Activated CD8-positive, alpha-beta memory T cell treated with anti-CD3 and anti-CD28 coated beads, Interleukin-2, amount 50 U/mL, for 4 hours (primary cell): ENCODE data around the gene CNOT1.

Experiments
- DNase-seq: peaks from one replicate; pipeline ENCODE4 v3.0.0-alpha.2; 2020

The CNOT1 gene

GRCh38 chr16:58515125-58515870 is 114.3 kb downstream of the CNOT1 start, which contains the start of gene SETD6:
TSS of gene SETD6 (plus strand) at chr16:58515517. CDS start at chr16:58515538, 21 bp downstream.
- peak; percentile 75 for DNase-seq

GRCh38 chr16:58513874-58514273 is 115.8 kb downstream of the CNOT1 start:
- no peak for DNase-seq

- DNase-seq: peak; percentile 87
These were observed 117.5 kb downstream of the CNOT1 start for GRCh38 chr16:58511933-58512815.

- no peak for DNase-seq
These were observed 118.6 kb downstream of the CNOT1 start for GRCh38 chr16:58510776-58511628.

- no peak for DNase-seq
These were observed 119.4 kb downstream of the CNOT1 start for GRCh38 chr16:58510097-58510775.

GRCh38 chr16:58509256-58510096 is 120.2 kb downstream of the CNOT1 start:
- DNase-seq: no peak

GRCh38 chr16:58508671-58509251 is 120.9 kb downstream of the CNOT1 start:
- DNase-seq: no peak

GRCh38 chr16:58507963-58508670 is 121.5 kb downstream of the CNOT1 start:
- DNase-seq: no peak

- no peak for DNase-seq
These were observed 122.2 kb downstream of the CNOT1 start for GRCh38 chr16:58507195-58507962.

- DNase-seq: no peak
These were observed 123.1 kb downstream of the CNOT1 start for GRCh38 chr16:58506241-58507194.

GRCh38 chr16:58503863-58504688 is 125.5 kb downstream of the CNOT1 start:
- no peak for DNase-seq

- no peak for DNase-seq
These were observed 126.3 kb downstream of the CNOT1 start for GRCh38 chr16:58503166-58503862.

GRCh38 chr16:58502217-58502921 is 127.3 kb downstream of the CNOT1 start:
- DNase-seq: no peak

GRCh38 chr16:58501242-58502131 is 128.1 kb downstream of the CNOT1 start:
- peak; percentile 48 for DNase-seq
